NCI-H82 (cell line): ENCODE results near the gene L1CAM.

ENCODE experiments used
- DNase-seq: peaks from one replicate; lab custom pipeline; 2025; lab: John Stamatoyannopoulos, UW

L1CAM gene

DNA sequence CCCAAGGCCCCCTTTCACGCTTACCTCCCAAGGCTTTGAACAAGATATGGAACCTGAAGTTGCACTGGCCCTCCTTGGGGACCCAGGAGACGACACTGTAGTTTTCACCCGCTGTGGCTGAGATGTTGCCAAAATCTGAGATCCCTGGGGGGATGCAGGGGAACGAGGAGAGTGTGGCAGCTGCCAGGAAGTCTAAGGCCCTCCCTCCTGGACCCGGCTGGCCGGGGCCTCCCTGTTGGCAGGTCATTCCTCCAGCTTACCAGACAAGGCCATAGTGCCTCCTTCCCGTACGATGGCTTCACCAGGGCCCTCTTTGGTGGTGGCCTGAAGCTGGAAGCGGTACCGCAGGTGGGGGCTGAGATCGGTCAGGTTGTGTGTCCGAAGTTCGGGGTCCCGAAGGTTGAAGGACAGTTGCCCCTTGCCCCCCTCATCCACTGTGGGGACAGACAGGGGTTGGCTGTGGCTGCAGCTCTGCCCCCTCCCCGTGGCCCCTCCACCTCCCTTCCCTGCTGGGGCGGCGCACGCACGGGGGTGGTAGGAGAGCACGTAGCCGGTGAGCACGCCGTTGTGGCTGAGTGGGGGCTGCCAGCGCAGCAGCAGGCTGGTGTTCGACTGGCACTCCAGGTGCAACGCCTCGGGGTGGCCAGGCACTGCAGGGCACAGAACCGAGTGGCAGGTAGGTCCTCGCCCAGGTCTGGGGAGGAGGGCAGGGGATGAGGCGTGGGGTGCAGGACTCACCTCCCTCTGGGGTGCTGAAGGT is 21.2 kb downstream of the L1CAM start:
- DNase-seq = no peak

DNA sequence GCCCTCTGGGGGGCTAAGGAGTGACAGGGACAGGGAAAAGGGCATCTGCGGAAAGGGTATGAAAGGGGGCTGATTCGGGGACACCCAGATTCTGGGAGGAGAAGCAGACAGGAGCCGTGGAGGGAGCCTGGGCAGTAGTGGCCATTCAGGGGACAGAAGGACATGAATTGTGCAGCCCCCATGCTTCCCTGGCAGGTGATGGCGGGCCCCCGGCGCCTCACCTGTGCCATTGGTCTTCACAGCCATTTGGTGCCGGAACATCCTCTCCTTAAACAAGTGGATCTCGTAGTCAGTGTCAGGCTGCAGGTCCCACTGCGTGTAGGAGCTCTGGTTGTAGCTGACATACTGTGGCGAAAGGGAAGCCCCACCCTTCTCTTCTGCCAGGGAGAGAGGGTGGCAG is 21.9 kb downstream of the L1CAM start:
- no peak for DNase-seq

DNA sequence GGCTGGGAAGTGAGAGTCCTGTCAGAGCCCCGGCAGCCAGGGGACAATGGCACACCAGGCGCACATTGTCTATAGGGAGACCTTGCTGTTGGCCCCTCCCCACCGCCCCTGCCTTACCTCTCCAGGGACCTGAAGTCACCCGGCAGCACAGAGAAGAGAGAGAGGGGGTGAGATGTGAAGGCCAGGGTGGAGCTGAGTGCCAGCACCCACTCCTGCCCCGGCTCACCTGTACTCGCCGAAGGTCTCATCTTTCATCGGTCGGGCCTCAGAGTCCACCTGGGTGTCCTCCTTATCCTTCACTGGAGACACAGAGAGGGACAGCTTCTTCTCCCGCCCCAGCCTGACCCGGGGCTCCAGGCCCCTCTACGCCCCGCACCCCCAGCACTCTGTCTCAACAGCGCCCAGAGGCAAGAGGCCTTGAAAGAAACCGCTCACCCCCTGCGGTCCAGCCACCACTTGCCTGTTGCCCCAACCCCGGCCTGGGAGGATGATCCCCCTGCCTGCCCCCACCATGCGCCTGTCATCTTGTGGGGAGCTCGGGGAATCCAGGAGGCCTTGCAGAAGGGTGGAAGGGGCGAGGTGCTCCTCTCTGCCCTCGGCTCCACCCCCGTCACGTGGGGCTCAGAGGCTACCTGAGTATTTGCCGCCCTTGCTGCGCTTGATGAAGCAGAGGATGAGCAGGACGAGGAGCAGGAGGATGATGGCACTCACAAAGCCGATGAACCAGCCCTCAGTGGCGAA is 22.6 kb downstream of the L1CAM start:
- DNase-seq = no peak

DNA sequence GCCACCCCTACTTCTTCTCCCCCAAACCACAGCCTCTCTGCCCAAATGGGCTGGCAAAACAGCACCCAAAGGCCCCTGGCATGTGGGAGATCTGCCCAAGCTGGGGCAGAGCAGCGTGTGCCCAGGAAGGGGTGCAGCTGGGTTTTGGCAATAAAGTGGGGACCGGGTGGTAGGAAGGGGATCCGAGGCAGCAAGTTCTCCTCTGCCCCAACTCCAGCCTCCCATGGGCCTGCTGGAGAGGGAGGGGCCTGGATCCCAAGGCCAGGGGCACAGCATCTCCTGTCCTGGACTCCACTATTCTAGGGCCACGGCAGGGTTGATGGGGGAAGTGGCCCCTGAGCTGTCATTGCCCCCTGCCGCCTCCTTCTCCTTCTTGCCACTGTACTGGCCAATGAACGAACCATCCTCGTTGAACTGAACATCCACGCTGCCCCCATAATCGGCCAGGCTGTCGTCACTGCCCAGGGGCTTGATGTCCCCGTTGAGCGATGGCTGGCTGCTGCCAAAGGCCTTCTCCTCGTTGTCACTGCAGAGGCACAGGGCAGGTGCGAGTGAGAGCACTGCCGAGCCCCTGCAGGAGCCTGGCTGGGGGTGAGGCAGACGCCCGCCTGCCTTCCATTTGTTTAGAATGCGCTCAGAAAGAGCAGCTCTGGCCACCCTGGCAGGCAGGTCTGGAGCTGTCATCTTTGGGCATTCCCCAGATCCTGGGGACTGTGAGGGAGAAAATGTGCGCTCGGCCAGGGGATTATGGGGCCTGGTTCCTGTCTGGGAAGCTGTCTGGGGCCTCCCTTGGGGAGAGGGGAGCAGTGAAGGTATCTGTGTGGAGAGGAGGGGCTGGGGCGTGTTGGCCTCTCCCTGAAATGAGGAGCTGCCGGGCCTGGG is 23.4 kb downstream of the L1CAM start:
- DNase-seq = peak; percentile 47

DNA sequence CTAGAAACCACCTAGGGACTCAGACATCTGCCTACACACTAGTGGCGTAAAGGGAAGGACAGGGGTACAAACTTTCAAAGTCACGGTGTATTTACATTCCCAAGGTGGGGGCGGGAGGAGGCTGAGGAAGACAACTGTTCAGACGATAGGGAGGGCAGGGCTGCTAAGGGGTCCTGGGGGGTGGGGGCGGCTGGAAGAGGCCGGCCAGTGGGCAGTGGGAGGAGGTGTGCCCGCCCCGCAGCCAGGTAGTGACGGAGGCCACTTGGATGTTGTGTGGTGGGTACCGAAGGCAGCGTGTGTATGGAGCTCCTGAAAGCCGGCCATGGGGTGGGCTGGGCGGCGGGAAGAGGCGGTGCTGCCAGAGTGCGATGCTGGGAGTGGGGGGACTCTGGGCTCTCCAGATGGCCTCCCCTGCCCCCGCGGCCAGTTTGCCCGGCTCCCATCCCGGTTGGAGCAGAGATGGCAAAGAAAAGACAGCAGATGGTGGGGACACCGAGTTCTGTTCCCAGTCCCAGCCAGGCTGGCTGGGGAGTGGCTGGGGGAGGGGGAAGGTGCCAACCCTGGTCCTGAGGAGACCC is 24.2 kb downstream of the L1CAM start:
- DNase-seq = peak; percentile 63

DNA sequence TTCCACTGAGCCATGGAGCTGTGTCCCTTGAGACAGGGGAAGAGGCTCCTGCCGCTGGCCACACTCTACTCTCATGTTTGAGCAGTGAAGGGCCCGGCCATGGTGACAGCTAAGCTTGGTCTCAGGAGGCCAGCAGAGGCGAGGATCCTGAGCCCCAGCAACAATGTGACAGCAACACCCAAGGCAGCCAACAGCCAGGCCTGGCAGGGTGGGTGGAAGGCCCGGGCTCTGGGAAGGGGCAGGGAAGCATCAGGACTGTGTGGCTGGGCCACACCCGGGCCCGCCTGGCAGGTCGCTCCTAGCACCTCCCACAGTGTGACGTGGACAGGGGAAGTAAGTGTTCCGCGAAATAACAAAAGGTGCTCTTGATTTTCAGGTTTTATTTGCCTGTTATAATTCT is 24.8 kb downstream of the L1CAM start:
- DNase-seq = no peak

DNA sequence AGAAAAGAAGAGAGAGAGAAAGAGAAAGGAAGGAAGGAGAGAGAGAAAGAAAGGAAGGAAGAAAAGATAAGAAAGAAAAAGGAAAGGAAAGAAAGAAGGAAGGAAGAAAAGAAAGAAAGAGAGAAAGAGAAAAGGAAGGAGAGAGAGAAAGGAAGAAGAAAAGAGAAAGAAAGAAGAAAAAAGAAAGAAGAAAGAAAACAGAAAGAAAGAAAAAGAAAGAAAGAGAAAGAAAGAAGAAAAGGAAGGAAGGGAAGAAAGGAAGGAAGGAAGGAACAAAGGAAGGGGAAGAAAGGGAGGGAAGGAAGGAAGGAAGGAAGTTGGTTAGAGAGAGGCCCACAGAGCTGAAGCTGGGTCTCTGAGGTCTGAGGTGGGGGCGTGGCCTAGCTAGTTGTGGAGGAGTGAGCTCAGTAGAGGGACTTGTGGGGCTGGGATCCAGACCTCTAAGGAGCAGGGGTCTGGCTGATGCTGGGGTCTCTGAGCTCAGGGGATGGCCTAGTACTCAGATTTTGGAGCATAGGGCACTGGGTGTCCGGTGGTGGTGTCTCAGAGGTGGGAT is 28.5 kb downstream of the L1CAM start:
- peak; percentile 29 for DNase-seq

DNA sequence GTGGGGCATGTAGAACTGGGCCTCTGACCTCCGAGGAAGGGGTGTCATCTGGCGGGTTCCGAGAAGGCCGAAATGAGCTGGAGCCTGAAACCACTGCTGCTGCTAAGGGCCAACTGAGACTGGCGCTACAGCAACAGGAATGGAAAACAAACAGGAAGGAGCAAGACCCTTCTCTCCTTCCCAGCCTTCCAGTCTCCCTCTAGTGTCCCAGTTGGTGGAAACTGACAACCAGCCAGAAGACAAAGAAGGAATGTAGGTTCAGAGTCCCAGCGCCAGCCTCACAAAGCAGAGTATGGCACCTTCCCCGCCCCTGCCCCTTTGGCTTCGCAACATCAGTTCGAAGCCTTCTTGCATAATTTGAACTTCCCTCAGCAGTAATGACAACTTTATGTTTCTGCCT is 31.3 kb downstream of the L1CAM start:
- peak; percentile 33 for DNase-seq

DNA sequence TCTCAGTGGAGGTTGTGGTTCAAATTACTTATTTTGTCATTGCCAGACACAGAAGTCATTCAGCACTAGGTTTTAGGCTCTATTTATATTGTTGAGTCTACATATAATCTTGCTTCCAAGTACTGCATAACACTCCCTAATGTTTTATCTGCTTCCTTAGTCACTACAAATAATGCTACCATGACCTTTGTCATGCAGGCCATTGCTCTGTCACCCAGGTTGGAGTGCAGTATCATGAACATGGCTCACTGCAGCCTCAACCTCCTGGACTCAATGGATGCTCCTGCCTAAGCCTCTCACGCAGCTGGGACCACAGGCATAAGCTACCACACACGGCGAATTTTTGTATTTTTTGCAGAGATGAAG is 32.1 kb downstream of the L1CAM start:
- DNase-seq = peak; percentile 39

DNA sequence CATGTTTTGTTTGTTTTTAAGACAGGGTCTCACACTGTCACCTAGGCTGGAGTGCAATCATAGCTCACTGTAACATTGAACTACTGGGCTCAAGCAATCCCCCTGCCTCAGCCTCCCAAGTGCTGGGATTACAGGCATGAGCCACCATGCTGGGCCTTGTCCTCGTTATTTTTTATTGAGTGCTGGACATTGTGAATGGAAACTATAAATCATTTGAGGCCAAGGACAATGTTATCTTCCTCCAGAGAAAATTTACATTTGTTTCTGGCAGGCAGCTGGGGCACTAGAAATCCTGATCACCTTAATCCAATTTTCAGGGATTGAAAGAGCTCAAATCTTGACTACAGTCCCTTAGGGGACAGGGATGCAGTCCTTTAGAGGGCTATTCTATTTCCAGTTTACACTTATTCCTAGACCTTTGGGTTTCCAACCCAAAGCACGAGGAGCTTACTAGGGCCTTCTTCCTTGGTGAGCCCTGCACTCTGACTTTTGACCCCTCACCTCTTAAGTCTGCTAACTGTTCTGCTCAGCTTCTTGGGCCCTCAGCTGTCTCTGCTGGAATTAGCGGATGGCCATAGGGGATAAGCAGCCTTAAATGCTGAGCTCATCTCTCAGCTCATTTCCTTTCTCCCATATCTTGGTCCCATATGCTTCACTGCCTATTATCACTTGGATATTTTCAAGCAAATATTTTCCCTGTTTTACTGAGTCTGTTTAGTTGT is 32.6 kb downstream of the L1CAM start:
- DNase-seq = peak; percentile 94

DNA sequence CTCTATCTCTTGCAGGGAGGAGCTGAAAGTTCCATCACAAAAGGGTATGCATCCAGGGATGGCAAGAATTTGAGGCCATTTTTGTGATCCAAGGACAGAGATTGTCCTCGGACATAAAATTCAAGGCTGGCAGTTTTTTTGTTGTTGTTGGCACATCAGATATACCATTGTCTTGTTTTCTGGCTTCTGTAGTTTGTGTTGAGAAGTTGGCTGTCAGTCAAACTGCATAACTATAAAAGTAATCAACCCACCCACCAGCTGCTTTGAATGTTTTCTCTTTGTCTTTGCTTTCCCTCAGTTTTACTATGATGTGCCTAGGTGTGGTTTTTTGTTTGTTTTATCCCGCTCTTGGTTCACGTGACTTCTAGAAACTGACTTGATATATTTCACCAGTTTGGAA is 34.0 kb downstream of the L1CAM start:
- no peak for DNase-seq

DNA sequence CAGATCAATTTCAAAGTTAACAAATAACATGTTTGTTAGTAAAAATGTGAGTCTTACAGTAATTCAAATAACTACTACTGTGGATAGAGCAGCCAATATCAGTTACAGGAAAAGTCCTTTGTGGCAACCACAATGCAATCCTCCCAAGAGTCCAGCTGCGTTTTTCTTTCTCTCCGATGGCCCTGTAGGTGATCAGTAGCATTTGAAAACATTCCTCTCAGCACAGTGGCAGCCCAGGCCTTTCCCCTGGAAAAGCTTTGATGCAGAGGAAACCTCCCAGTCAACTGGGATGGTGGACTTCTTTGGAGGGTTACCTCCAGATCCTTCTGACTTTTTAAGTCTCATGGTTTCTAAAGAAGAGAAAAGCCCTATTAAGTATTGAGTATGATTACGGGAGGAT is 37.6 kb downstream of the L1CAM start:
- DNase-seq = no peak

DNA sequence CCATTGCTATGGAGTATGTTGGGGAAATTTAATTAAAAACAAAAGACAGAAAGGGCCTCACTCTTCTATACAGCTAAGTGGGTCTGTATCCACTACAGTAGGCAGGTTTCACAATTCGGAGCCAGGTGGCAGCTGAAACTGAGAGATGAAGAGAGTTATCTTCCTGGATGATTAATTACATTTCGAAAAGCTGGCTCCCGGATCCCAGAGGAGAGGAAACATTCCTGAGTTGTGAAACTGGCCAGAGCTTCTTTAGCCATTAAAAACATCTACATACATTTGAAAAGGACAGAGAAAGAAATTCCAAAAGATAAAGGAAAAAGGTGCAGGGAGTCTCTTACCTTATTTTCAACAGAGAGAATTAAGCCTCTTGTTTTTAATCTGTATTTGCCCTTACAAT is 40.1 kb downstream of the L1CAM start:
- DNase-seq = peak; percentile 48

DNA sequence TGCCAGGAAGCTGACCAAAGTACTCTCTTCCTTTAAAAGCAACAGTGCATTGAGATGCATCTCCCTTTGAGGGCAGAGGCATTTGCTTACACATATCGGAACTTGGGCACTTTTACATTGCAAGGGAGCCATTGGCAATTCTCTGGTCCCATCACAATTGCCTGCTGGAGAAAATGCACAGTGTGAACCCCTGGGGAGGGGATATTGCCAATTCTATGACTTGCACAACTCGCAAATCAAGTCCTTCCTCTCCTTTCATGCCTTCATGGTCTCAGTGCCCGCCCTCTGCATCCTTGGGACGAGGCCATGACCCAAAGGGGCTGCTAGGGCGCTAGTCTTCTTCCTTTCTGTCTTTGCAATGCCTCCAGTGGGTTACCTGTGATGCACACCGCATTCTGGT is 40.8 kb downstream of the L1CAM start:
- no peak for DNase-seq

DNA sequence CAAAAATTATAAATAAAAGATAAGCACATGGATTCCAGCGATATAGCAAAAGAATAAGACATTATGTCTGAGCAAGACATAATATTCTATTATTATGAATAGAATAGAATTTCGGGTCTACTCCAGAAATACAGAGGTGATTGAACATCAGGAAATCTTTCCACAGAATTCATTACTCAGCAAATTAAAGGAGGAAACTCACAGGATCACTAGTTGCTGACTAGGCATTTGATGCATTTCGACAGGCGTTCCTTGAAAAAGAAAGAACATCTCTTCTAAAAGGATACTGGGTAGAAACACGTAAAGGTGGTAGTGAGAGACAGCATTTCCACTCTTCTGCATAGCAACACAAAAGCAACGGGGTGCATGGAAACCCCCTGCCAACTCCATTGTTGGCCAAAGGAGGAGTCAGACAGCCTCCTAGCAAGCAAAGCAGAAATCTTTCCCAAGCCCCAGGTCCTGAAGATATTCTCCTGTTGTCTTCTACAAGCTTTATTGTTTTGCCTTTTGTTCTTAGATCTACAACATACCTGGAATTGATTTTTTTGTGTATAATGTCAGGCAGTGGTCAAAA is 41.4 kb downstream of the L1CAM start:
- DNase-seq = no peak

DNA sequence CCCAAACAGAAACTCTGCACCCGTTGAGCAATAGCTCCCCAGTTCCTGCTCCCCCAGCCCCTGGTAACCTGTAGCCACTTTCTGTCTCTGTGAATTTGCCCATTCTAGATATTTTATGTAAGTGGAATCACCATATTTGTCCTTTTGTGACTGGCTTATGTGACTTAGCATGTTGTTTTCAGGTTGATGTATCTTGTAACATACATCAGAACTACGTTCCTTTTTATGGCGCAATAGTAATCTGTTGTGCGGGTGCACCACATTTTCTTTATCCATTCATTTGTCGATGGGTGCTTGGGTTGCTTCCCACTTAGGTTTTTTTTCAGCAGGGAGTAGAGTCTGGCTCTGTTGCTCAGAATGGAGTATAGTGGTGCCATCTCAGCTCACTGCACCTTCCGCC is 49.1 kb downstream of the L1CAM start:
- DNase-seq = no peak

DNA sequence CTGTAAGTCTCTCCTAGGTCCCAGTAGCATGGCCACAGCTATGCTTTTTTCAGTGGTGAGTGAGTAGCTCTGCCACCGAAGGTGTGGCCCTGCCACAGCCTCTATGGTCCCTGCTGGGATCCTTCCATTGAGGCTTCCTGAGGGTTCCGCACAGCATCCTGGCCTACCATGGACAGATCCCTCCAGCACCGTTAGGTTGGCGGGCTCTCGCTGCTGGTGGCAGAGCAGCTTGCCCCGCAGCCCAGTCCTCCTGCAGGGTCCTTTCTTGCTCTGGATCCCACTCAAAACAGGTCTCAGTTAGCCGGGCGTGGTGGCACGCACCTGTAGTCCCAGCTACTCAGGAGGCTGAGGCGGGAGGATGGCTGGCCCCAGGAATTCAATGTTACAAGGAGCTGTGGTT is 53.2 kb downstream of the L1CAM start:
- no peak for DNase-seq

DNA sequence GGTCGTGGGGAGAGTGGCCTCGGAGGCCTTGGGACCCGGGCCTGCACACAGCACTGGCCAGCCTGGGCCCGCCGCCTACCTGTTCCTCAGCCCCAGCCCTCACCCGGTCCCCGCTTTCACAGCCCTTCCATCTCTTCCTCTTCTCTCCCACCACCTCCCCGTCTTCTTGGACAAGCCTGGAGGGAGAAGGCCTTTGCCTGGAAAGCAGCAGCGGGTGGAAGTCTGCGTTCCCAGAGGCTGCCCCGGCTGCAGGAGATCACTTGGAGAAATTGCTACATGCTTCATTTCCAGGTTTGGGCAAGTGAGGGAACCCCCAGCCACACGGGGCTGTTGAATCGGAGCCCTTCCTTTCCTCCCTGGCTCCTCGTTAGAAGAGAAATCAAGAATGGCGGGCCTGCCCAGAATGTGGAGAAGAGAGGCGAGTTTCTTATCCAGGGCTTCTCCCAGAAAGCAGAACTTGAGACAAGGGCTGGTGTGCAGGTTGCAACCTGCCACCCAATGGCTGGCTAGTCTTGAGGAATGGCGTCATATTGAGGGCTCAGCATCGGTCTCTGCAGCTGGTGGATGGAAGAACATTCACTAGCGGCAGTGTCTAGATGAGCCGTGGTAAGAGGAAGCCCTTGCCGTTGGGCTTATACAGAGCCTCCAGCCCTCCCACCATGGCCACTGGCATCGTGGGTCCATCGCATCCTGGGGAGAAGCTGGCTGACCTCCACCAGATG is 54.4 kb downstream of the L1CAM start:
- DNase-seq = no peak

DNA sequence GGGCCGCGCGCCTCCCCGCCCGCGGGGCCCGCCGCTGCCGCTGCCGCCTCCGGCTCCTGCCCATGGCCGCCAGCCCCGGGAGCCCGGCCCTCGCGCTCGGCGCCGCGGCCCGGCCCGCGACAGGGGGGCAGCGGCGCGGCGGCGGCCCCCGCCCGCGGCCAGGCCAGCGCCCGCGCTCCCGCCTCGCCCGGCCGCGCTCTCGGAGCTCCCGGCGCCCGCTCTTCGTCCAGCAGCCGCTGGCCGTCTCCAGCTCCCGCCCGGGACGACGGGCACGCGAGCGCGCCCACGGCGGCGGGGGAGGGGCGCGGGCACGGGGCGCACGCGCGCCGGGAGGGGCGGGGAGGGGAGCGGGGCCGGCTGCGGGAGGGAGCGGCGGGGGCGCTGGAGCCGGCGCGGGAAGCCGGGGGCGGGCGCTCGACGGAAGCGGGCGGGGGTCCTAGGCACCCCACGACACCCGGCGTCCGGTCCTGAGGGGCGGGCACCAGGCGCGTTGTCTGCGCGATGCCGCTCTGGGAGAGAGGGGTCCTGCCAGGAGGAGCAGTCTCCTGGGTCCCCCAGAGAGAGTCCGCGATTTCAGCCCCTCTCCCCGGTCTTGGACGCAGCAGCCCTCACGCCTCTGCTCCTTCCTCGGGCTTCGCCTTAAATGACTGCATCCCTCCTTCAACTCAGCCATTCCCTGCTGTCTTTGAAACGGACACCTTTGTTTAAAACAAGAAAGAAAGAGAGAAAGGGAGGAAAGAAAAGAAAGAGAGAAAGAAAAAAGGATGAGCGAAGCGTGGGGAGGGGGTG is 55.1 kb downstream of the L1CAM start:
- DNase-seq = no peak
